Skin epidermis (tissue), 12 donors: ENCODE results near the gene FBXO24.
A peak's percentile ranks its signal among the peaks of the same experiment; 100 is the strongest.

Experiments used
- H3K27ac ChIP-seq, 21 experiments: fragments of 200-600 bp; sonication (generic) in 11 of 21; one replicate each; pipeline ENCODE4 v1.5.0; 2020; ENCODE audit warnings: mild to moderate bottlenecking in 3 of 21, inconsistent platforms in 2 of 21, moderate library complexity in 2 of 21
- H3K4me3 ChIP-seq, 7 experiments: fragments of 200-600 bp; sonication (generic) in 2 of 7; one replicate each; pipeline ENCODE4 v1.5.0; 2020; ENCODE audit warnings: inconsistent platforms in 2 of 7, mild to moderate bottlenecking in 2 of 7, moderate library complexity in 1 of 7

FBXO24 gene

DNA sequence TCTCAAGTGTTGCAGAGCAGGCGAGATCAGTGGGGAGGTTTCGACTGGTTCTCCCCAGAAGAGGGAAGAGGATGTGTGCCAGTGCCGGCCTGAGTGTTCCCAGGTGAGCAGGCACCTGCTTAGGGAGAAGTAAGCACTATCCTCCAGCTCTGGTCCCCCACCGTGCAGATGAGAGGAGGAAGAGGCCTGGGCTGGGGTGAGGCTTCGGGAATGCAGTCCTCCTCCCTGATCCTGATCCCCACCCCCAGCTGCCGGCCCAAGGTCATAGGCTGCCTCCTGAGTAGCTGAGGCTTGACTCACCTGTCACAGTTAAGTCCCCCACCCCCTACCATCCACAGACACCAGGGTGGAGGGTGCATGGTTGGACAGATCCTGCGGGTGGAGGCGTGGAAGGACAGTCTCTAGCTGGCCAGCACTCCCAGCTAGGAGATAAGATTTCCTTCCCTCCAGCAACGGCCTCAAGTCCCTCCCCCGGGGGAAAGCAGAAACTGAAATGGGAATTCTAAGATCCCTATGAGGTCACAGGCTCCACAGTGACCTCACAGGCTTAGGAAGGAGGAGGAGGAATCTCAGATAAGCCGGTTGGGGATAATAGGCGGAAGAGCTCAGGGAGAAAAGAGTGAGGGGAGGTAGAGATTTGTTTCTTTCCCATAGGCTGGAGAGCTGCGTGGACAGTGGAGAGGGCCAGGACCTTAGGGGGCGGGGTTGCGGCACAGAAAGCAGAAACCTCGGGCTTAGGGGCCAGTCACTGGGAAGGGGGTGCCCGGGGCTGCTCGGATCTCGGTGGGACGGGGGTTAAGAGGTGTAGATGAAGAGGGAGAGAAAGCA, 1.2 kb upstream of the FBXO24 start:
- Histone ChIP-seq H3K4me3 (peak overlapping the region; percentile 79 to 100 (median 84)), H3K27ac (peak overlapping the region in 20 of 21 experiments; percentile 86 to 99 (median 96))

DNA sequence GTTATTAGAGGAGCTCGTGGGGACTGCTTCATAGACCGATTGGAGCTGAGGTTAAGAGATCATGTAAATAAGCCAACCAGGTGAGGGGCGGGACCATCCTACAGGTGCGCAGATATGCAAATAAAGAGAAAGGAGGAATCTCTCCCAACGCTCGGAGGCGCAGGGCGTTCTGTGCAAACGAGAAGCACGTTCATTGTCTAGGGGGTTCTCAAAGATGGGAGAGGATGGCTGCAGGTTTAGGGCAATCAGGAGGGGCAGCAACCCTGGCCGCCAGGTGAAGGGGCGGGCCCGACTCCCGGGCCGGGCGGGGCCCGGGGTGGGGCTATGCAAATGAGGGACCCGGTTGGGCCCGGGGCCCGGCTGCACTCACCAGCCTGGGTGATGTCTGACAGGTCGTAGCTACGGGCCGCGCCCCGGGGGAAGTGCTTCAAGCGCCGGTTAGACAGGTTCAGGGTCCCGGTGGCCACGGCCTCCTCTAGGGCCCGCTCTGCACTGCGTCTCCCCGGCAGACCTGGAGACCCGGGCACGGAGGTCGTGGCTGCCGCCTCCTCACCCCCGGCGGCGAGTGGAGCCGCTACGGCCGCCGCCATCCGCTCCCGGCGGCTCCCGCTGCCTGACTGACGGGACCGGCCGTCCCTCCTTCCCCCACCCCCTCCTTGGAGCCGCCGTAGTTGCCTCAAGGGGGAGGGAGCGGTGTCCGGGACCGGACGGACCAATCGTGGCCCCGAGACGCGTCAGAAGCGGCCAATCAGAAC, 440 bp upstream of the FBXO24 start, which contains the start of gene LRCH4:
TSS of gene LRCH4 (minus strand) at position 619 of the 755 bp plus-strand sequence. CDS start at position 590, 29 bp downstream.
- Histone ChIP-seq H3K27ac (peak within 1 kb of the TSS; percentile 86 to 99 (median 95)), H3K4me3 (peak within 1 kb of the TSS; percentile 79 to 100 (median 84))

DNA sequence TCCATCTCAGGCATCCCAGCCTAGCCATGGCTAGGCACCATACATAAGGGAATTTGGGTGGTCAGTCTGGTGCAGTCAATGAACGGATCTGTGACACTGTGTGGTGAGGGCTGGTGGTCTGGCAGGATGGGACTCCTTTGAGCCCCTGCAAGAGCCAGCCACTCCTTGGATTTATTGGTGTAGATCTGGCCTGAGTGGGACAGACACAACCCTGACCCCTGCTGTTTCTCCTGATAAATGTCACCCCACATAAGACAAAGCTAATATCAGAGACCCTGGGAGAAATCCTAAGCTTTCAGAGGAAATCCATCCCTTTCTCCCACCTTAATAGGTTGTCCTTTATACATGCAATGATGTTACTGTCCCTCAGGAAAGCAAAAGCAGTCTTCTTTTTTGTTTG, 2.3 kb downstream of the FBXO24 start:
- no peak overlapping the region for H3K27ac ChIP-seq
- H3K4me3 ChIP-seq: no peak overlapping the region

DNA sequence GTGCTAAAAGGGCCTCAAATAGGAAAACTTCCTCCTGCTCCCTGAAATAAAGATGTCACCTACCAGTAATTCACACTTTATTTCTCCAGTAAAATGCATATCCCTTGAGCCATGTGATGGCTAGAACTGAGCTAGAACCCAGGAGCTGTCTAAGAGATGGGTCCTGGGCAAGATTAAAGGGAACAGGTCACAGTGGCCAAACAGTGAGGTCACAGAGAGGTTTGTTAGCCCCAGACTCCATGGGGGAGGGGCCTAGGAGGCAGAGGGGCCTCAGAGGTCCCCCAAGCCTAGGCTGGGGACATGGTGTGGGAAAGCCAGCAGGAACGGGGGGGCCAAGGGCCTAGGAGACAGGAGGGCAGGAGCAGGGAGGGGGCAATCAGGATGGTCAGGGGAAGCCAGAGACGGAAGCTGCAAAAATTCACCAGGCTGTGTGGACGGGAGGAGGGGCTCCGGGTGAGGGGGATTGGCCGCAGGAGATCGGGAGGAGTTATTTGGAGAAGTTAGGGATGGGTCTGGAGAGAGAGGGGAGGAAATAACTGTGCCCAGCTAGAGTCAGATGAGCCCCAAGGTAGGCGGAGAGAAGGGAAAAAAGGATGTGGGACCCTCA, 3.3 kb downstream of the FBXO24 start:
- Histone ChIP-seq H3K4me3 (no peak overlapping the region), H3K27ac (peak overlapping the region in 1 of 21 experiments; percentile 3)

DNA sequence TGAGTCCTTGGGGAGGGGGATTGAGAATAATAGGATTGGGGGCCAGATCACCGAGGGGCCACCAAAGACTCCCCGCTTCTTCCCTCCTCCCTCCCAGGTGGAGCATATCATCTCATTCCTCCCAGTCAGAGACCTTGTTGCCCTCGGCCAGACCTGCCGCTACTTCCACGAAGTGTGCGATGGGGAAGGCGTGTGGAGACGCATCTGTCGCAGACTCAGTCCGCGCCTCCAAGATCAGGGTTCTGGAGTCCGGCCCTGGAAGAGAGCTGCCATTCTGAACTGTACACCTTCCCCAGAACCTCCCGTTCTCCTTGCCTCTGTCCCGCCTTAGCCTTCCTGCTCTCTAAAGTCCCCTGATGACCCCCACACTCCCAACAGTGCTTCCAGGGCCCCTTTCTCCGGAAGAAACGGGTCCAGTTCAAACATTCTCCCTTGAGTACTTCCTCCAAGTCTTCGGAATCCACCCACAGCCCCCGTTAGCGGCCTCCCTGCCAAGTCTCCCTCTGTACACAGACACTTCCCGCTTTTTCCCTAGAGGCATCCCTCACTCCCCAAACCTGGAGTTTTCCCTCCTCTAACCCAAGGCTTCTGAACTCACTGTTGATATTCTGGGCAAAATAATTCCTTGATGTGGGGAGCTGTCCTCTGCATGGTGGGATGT, 4.1 kb downstream of the FBXO24 start:
- Histone ChIP-seq H3K27ac (peak overlapping the region in 2 of 21 experiments; percentile 3 to 43), H3K4me3 (no peak overlapping the region)

DNA sequence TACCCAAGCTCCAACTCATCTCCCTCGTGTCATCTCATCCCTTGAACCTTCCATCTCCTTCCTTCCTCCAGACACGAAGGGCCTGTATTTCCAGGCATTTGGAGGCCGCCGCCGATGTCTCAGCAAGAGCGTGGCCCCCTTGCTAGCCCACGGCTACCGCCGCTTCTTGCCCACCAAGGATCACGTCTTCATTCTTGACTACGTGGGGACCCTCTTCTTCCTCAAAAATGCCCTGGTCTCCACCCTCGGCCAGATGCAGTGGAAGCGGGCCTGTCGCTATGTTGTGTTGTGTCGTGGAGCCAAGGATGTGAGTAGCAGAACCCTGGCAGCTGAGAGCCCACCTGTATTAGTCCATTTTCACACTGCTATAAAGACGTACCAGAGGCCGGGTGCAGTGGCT, 5.5 kb downstream of the FBXO24 start:
- H3K4me3 ChIP-seq: no peak overlapping the region

DNA sequence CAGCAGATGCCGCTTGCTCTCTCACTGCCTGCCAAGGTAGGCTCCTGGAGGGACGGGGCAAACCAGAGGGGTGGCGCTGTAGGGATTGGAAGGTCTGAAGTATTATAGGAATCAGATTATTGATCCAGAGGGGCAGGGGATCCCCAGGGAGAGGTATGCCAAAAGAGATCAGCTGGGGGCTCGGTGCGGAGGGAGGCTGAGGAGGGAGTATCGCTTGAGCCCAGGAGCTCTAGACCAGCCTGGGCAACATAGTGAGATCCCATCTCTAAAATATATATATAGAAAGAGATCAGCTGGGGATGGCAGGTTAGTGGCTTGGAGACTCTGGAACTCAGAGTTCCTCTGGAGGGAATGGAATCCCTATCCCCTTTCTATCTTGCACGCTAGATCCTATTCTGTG, 9.1 kb downstream of the FBXO24 start:
- Histone ChIP-seq H3K4me3 (no peak overlapping the region), H3K27ac (no peak overlapping the region)

More for the DNA sequence above, 5.5 kb downstream of the FBXO24 start:
- no peak overlapping the region for H3K27ac ChIP-seq

DNA sequence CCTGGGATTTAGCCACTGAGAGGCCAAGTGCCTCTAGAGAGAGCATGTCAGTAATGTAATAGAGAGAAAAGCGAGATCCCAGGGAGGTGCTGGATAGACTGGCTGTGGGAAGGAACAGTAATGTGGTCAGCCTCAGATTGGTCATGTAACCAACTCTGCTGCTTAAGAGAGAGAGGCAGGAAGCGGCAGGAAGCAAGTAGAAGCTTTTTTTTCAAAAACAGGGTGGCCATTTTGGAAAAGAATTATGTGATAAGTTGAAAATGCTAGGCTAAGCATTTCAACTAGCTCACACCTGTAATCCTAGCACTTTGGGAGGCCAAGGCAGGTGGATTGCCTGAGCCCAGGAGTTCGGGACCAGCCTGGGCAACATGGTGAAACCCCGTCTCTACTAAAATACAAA, 12.3 kb downstream of the FBXO24 start:
- H3K4me3 ChIP-seq: no peak overlapping the region
- H3K27ac ChIP-seq: no peak overlapping the region

DNA sequence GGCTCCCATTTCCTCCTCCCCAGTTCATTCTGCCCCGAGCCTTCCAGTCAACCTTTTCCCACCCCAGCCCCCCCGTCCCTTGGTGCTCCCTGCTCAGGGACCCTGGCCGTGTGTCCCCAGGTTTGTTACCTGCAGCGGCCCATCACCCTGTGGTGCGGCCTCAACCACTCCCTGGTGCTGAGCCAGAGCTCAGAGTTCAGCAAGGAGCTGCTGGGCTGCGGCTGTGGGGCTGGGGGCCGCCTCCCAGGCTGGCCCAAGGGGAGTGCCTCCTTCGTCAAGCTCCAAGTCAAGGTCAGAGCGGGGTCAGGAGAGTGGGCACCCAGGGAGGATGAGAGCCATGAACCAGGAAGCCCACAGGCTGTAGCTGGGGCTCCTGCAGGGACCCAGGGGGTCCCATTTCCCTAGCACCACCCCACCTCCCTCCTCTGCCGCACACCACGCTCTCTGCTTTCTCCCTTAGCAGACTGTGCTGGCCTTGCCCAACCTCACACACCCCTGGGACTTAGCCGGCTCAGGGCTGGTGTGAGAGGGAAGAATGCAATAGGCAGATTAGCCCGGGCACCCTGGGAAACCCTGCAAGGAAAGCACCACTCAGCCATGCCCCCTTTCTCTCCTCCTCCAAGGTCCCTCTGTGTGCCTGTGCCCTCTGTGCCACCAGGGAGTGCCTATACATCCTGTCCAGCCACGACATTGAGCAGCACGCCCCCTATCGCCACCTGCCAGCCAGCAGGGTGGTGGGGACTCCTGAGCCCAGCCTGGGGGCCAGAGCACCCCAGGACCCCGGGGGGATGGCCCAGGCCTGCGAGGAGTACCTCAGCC, 14.0 kb downstream of the FBXO24 start:
- Histone ChIP-seq H3K4me3 (no peak overlapping the region), H3K27ac (no peak overlapping the region)

DNA sequence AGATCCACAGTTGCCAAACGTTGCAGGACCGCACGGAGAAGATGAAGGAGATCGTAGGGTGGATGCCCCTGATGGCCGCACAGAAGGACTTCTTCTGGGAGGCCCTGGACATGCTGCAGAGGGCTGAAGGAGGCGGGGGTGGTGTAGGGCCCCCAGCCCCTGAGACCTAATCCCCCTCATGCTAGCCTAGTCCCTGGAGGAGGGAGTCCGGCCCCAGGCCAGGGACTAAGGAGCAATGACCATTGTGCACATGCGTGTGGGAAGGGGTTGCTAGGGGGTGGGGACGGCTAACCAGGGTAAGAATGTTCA, 14.6 kb downstream of the FBXO24 start:
- no peak overlapping the region for H3K27ac ChIP-seq
- no peak overlapping the region for H3K4me3 ChIP-seq

DNA sequence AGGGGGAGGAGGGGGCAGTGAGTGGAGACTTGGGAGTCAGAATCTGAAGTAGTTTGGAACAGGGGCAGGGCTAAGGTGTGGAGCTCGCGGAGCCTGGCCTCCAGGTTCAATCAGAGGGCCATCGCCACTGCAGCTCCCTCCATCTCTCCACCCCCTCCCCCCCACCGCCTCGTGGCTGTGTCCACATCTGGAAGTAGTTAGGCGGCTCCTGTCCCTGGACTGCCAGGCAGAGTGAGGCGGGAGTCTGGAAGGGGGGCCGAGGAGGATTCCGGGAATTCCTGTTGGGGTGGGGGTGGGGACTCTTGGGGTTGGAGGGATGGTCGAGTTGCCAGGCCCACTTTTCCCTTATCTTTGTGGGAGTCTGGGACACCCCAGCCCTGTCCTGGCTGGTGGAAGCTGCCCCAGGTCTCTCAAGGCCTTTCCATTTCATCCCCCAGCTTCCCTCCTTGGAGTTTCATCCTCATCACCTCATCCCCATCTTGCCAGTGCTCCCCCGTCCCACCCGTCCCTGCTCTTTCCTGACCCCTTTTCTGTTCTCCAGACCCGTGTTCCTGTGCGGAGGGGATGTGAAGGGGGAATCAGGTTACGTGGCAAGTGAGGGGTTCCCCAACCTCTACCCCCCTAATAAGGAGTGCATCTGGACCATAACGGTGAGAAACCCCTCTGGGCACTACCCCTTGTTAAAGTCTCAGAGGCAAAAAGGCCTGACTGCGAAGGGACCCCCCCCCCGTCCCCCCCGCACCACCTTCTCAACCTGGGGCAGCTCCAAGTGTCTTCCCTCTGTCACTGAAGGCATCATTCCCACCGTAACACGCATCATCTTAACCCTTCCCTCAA, 17.0 kb downstream of the FBXO24 start:
- peak overlapping the region in 20 of 21 experiments; percentile 26 to 87 (median 78) for H3K27ac ChIP-seq
- peak overlapping the region; percentile 52 to 76 (median 63) for H3K4me3 ChIP-seq

DNA sequence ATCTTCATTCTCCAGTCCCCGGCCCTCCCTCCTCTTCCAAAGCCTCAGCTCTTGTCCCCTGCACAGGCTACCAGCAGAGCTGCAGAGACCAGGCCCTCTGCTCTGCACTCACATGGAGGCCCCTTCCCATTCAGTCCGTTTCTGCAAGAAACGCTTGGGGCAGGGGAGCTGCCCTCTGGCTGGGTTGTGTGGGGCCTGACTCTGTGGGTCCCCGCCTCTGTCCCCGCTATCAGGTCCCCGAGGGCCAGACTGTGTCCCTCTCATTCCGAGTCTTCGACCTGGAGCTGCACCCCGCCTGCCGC, 17.5 kb downstream of the FBXO24 start:
- H3K27ac ChIP-seq: peak overlapping the region in 20 of 21 experiments; percentile 26 to 87 (median 77)

DNA sequence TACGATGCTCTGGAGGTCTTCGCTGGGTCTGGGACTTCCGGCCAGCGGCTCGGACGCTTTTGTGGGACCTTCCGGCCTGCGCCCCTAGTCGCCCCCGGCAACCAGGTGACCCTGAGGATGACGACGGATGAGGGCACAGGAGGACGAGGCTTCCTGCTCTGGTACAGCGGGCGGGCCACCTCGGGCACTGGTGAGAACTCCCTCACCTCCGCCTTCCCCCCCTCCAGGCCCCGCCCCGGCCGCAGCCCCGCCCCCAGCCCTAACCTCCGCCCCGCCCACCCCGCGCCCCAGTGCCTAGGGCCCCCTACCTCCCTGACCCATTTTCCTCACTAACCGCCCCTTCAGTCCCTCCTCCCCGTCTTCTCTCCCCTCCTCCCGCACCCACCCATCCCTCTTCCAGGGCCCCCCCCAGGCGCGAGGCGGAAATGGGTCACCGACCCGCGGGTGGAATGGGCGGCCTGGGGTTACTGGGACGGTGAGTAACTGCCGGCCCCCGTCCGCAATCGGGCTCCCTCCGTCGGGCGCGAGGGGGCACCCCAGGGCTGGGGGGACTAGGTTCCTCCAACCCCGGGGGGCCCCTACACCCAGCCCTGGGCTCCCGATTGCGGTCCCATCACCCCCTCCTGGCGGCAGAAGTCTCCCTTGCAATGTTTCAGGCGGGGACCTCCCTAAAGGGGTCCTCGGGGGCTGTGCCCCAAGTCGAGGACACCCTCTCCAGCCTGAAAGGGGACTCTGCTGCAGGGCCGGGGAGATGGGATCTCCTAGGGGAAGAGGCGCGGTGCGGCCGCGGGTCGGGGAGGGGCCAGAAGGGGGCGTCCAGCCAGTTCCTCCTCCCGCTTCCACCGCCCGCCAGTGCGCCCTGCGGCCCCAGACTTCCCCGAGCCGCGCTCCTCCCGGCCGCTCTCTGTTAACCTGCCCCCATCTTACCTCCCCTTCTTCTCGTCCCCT, 18.2 kb downstream of the FBXO24 start:
- peak overlapping the region in 20 of 21 experiments; percentile 26 to 87 (median 77) for H3K27ac ChIP-seq
- H3K4me3 ChIP-seq: peak overlapping the region; percentile 52 to 76 (median 63)

More for the DNA sequence above, 17.5 kb downstream of the FBXO24 start:
- H3K4me3 ChIP-seq: peak overlapping the region; percentile 52 to 76 (median 63)

DNA sequence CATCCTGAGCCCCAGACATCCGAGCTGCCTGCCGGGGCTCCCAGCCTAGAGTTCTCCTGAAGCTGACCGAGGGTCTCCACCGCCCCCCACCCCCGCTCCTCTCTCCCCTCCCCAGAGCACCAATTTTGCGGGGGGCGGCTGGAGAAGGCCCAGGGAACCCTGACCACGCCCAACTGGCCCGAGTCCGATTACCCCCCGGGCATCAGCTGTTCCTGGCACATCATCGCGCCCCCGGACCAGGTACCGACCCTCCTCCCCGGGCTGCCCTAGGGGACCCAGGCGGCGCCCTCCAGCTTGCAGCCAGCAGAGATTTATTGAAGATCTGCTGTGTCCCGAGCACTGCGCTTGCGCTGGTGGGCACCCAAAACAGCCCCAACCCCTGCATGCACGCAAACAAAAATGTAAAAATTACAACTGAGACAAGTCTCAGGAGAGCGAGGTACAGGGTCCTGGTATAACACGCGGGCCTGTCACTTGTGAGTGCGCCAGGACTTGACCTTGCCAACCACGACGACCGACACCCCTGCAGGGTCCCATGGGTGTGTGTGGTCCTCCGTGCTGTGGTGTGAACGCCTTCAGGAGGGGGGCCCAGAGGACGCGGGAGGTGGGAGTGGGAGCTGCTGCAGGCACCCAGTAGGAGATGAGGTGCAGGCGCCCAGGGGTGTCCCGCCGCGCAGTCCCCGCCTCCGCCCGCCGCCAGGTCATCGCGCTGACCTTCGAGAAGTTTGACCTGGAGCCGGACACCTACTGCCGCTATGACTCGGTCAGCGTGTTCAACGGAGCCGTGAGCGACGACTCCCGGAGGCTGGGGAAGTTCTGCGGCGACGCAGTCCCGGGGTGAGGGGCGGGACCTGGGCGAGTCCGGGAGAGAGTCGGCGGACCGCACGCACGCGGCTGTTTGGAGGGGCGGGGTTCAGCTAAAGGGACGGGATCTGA, 19.1 kb downstream of the FBXO24 start:
- H3K4me3 ChIP-seq: peak overlapping the region; percentile 52 to 76 (median 63)

DNA sequence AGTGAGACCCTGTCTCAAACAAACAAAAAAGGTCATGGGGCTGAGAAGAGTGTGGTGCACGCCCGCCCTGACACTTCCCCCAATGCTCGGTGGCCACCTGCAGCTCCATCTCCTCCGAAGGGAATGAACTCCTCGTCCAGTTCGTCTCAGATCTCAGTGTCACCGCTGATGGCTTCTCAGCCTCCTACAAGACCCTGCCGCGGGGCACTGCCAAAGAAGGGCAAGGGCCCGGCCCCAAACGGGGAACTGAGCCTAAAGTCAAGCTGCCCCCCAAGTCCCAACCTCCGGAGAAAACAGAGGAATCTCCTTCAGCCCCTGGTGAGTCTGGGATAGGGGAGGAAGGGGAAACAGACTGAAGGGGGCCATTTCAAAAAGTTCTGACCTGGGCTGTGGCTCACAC, 20.2 kb downstream of the FBXO24 start:
- Histone ChIP-seq H3K27ac (no peak overlapping the region), H3K4me3 (no peak overlapping the region)

More for the DNA sequence above, 19.1 kb downstream of the FBXO24 start:
- peak overlapping the region in 18 of 21 experiments; percentile 55 to 87 (median 78) for H3K27ac ChIP-seq

DNA sequence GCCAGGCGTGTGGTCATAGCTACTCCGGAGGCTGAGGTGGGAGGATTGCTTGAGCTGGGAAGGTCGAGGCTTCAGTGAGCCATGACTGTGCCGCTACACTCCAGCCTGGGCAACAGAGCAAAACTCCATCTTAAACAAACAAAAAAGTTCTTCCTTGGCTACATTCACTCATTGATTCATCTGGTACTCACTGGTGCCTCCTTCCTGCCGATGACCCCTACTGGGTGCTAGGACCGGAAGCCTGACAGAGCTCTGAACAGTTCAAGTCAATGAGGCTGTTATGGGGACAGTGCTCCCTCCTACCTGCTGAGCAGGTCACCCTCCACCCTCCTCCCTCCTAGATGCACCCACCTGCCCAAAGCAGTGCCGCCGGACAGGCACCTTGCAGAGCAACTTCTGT, 21.0 kb downstream of the FBXO24 start:
- no peak overlapping the region for H3K4me3 ChIP-seq
- no peak overlapping the region for H3K27ac ChIP-seq
